GM18498 (cell line): ENCODE results near the gene CXorf65.
A peak's percentile ranks its signal among the peaks of the same experiment; 100 is the strongest.

Experiments
- ATAC-seq: cut with Tn5 transposase; IDR thresholded peaks from one replicate; pipeline ENCODE4 v1.9.1; 2021; ENCODE audit warnings: mild to moderate bottlenecking, moderate library complexity; ENCODE audit not compliant: unreplicated experiment

Gene CXorf65

GRCh38 chrX:71106427-71106826 is at the start of gene CXorf65:
Gene CXorf65 (minus strand): TSS chrX:71106740. CDS start chrX:71106556, 184 bp downstream.
- ATAC-seq: no peak

GRCh38 chrX:71154641-71155040 is 48.1 kb upstream of the CXorf65 start:
- ATAC-seq: no peak

- ATAC-seq: no peak
Observed at GRCh38 chrX:71154196-71154595, 47.7 kb upstream of the CXorf65 start.

- ATAC-seq: no peak
Observed at GRCh38 chrX:71151366-71151765, 44.8 kb upstream of the CXorf65 start.

GRCh38 chrX:71148278-71148663 is 41.7 kb upstream of the CXorf65 start:
- ATAC-seq: no peak

- ATAC-seq: no peak
Observed at GRCh38 chrX:71147496-71148277, 41.1 kb upstream of the CXorf65 start.

- no peak for ATAC-seq
Observed at GRCh38 chrX:71144651-71145050, 38.1 kb upstream of the CXorf65 start, which contains the start of gene NLGN3. Gene NLGN3 (plus strand): TSS chrX:71144841. CDS start chrX:71147750, 2,909 bp downstream.

GRCh38 chrX:71143508-71143907 is 37.0 kb upstream of the CXorf65 start:
- no peak for ATAC-seq

GRCh38 chrX:71140440-71140839 is 33.9 kb upstream of the CXorf65 start:
- no peak for ATAC-seq

GRCh38 chrX:71131510-71131909 is 25.0 kb upstream of the CXorf65 start:
- no peak for ATAC-seq

- ATAC-seq: no peak
Observed at GRCh38 chrX:71128915-71129765, 22.6 kb upstream of the CXorf65 start.

GRCh38 chrX:71128166-71128833 is 21.8 kb upstream of the CXorf65 start:
- no peak for ATAC-seq

GRCh38 chrX:71118985-71119535 is 12.5 kb upstream of the CXorf65 start:
- peak; percentile 23 for ATAC-seq

- peak; percentile 95 for ATAC-seq
Observed at GRCh38 chrX:71118032-71118984, 11.8 kb upstream of the CXorf65 start, which contains the start of gene MED12. Gene MED12 (plus strand): TSS chrX:71118596. CDS start chrX:71118755, 159 bp downstream.

GRCh38 chrX:71117358-71117757 is 10.8 kb upstream of the CXorf65 start:
- ATAC-seq: no peak

GRCh38 chrX:71111921-71112431 is 5.4 kb upstream of the CXorf65 start:
- peak; percentile 24 for ATAC-seq

GRCh38 chrX:71111141-71111843 is 4.8 kb upstream of the CXorf65 start, which contains the start of gene IL2RG:
Gene IL2RG (minus strand): TSS chrX:71111577. CDS start chrX:71111539, 38 bp downstream.
- ATAC-seq: peak; percentile 96

- ATAC-seq: no peak
Observed at GRCh38 chrX:71109051-71109450, 2.5 kb upstream of the CXorf65 start.
